ENCODE results near the gene DLAT.

Gene DLAT

DNA sequence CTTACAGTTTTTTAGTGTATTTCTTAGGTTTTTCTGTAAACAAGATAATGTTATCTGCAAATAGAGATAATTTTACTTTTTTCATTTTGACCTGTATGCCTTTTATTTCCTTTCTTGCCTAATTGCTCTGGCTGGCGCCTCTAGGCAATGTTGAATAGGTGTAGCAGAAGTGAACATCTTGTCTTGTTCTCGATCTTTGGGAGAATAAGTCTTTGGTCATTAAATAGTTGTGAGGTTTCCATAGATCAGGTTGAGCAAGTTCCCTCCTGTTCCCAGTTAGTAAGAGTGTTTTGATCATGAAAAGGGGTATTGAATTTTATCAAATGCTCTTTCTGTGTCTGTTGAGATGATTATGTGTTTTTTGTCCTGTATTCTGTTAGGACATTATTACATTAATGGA lies 24.6 kb downstream of the DLAT start:
- H3K27me3 ChIP-seq (ENCODE audit: insufficient read depth, low read length), result no peaks in the 10 kb centered on the region
- H3K18ac ChIP-seq (ENCODE audit: low read length), result no peak overlapping the region
- H3K9ac ChIP-seq (ENCODE audit: low read length), result no peak overlapping the region
- H4K8ac ChIP-seq (ENCODE audit: low read depth, low read length), result no peak overlapping the region
- peak in 1 of 2 donors; percentile 26 for DNase-seq
- H2AK5ac ChIP-seq (ENCODE audit: low read length), result no peak overlapping the region
- no peak overlapping the region for H3K4me2 ChIP-seq (ENCODE audit: low read length)
- WGBS (ENCODE audit: extremely low coverage, insufficient coverage, insufficient read length), result no CpG with 5 or more reads among the region's 2 CpGs
- H4K12ac ChIP-seq (ENCODE audit: low read depth, low read length), result no peak overlapping the region
- H3K4ac ChIP-seq (ENCODE audit: low read depth, low read length), result no peak overlapping the region
- H3K14ac ChIP-seq (ENCODE audit: low read length), result no peak overlapping the region
- no peaks in the 10 kb centered on the region for H3K79me2 ChIP-seq (ENCODE audit: control insufficient read depth, insufficient read depth, low read length, poor library complexity)
- H2AFZ ChIP-seq (ENCODE audit: insufficient read depth, low read length, poor library complexity), result no peak overlapping the region
- no peaks in the 10 kb centered on the region for H3K9me3 ChIP-seq (ENCODE audit: insufficient read depth, low read depth, low read length)
- H3K23ac ChIP-seq (ENCODE audit: low read length), result no peak overlapping the region
- H3K27ac ChIP-seq (ENCODE audit: low read depth, low read length), result no peak overlapping the region
- no peak overlapping the region for H2BK120ac ChIP-seq (ENCODE audit: insufficient read depth, low read length, poor library complexity)
- peaks cover 20 to 22% of the 10 kb centered on the region in 2 experiments for H3K36me3 ChIP-seq (ENCODE audit: control insufficient read depth in 1 of 2, insufficient read depth in 2 of 2, low read length in 2 of 2)
- H3K4me1 ChIP-seq (ENCODE audit: control insufficient read depth in 1 of 2, insufficient read depth in 2 of 2, low read length in 2 of 2), result no peaks in the 10 kb centered on the region
- no peak overlapping the region for H2BK12ac ChIP-seq (ENCODE audit: low read length)
- no peak overlapping the region for H4K91ac ChIP-seq (ENCODE audit: low read depth, low read length)
- no peaks in the 10 kb centered on the region for H3K79me1 ChIP-seq (ENCODE audit: low read length)
- no peak overlapping the region for H3K4me3 ChIP-seq (ENCODE audit: low read depth, low read length)
- H2BK5ac ChIP-seq (ENCODE audit: low read depth, low read length, poor library complexity), result no peak overlapping the region

DNA sequence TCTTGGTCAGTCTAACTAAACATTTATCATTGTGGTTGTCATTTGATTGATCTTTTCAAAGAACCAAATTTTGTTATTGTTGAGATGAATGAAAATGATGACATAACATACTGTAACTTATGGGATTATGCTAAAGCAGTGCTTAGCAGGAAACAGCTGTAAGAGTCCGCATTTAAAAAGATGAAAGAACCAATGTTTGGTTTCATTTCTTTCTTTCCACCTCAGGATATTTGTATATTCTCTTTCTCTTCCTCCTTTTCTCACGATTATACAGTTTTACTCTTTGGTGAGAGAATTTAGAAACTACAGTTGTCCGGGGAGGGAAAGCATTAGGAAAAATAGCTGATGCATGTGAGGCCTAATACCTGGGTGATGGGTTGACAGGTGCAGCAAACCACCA lies 25.5 kb downstream of the DLAT start:
- no peaks in the 10 kb centered on the region for H3K79me1 ChIP-seq (ENCODE audit: low read length)
- no peak overlapping the region for H3K23ac ChIP-seq (ENCODE audit: low read length)
- H2BK120ac ChIP-seq (ENCODE audit: insufficient read depth, low read length, poor library complexity), result no peak overlapping the region
- no peak overlapping the region for H2BK12ac ChIP-seq (ENCODE audit: low read length)
- no peak overlapping the region for H3K4me2 ChIP-seq (ENCODE audit: low read length)
- H3K9ac ChIP-seq (ENCODE audit: low read length), result no peak overlapping the region
- peaks cover 15 to 16% of the 10 kb centered on the region in 2 experiments for H3K36me3 ChIP-seq (ENCODE audit: control insufficient read depth in 1 of 2, insufficient read depth in 2 of 2, low read length in 2 of 2)
- H3K79me2 ChIP-seq (ENCODE audit: control insufficient read depth, insufficient read depth, low read length, poor library complexity), result no peaks in the 10 kb centered on the region
- no peak overlapping the region for H3K4me3 ChIP-seq (ENCODE audit: low read depth, low read length)
- no peaks in the 10 kb centered on the region for H3K4me1 ChIP-seq (ENCODE audit: control insufficient read depth in 1 of 2, insufficient read depth in 2 of 2, low read length in 2 of 2)
- H3K18ac ChIP-seq (ENCODE audit: low read length), result no peak overlapping the region
- no peak overlapping the region for H2BK5ac ChIP-seq (ENCODE audit: low read depth, low read length, poor library complexity)
- WGBS (ENCODE audit: extremely low coverage, insufficient coverage, insufficient read length), result no CpG with 5 or more reads among the region's 3 CpGs
- no peak overlapping the region for H3K14ac ChIP-seq (ENCODE audit: low read length)
- H2AK5ac ChIP-seq (ENCODE audit: low read length), result no peak overlapping the region
- H2AFZ ChIP-seq (ENCODE audit: insufficient read depth, low read length, poor library complexity), result no peak overlapping the region
- no peak overlapping the region for H4K12ac ChIP-seq (ENCODE audit: low read depth, low read length)
- no peaks in the 10 kb centered on the region for H3K27me3 ChIP-seq (ENCODE audit: insufficient read depth, low read length)
- H3K27ac ChIP-seq (ENCODE audit: low read depth, low read length), result no peak overlapping the region
- no peak overlapping the region for H4K91ac ChIP-seq (ENCODE audit: low read depth, low read length)
- H3K4ac ChIP-seq (ENCODE audit: low read depth, low read length), result no peak overlapping the region
- H4K8ac ChIP-seq (ENCODE audit: low read depth, low read length), result no peak overlapping the region
- no peaks in the 10 kb centered on the region for H3K9me3 ChIP-seq (ENCODE audit: insufficient read depth, low read depth, low read length)
- no peak for DNase-seq

DNA sequence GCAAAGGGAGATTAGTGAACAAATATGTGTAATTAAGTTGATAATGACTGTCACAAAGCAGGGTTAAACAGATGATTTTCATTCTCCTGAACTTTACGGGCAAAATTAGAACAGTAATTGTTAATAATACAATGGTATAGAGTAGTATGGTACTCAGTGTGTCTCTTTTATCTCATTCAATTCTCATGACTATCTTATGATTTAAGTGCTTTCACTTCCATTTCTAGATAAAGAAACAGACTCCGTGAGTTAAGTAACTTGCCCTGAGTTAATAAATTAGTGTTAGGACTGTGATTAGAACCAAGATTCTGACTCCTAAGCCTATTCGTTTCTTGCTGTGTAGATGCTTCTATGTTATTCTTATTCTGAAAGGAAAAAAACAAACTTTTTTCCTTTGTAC lies 26.6 kb downstream of the DLAT start:
- Histone ChIP-seq H4K8ac (ENCODE audit: low read depth, low read length) (no peak overlapping the region), H3K9me3 (ENCODE audit: insufficient read depth, low read depth, low read length) (no peaks in the 10 kb centered on the region), H3K36me3 (ENCODE audit: control insufficient read depth in 1 of 2, insufficient read depth in 2 of 2, low read length in 2 of 2) (peaks cover 15 to 16% of the 10 kb centered on the region in 2 experiments), H2AK5ac (ENCODE audit: low read length) (no peak overlapping the region), H2BK120ac (ENCODE audit: insufficient read depth, low read length, poor library complexity) (no peak overlapping the region), H2AFZ (ENCODE audit: insufficient read depth, low read length, poor library complexity) (no peak overlapping the region), H3K4ac (ENCODE audit: low read depth, low read length) (no peak overlapping the region), H3K18ac (ENCODE audit: low read length) (no peak overlapping the region), H2BK5ac (ENCODE audit: low read depth, low read length, poor library complexity) (no peak overlapping the region), H2BK12ac (ENCODE audit: low read length) (no peak overlapping the region), H4K12ac (ENCODE audit: low read depth, low read length) (no peak overlapping the region), H3K79me2 (ENCODE audit: control insufficient read depth, insufficient read depth, low read length, poor library complexity) (no peaks in the 10 kb centered on the region), H4K91ac (ENCODE audit: low read depth, low read length) (no peak overlapping the region), H3K79me1 (ENCODE audit: low read length) (no peaks in the 10 kb centered on the region), H3K23ac (ENCODE audit: low read length) (no peak overlapping the region), H3K27me3 (ENCODE audit: insufficient read depth, low read length) (no peaks in the 10 kb centered on the region), H3K4me2 (ENCODE audit: low read length) (no peak overlapping the region), H3K27ac (ENCODE audit: low read depth, low read length) (no peak overlapping the region), H3K14ac (ENCODE audit: low read length) (no peak overlapping the region), H3K4me1 (ENCODE audit: control insufficient read depth in 1 of 2, insufficient read depth in 2 of 2, low read length in 2 of 2) (no peaks in the 10 kb centered on the region), H3K4me3 (ENCODE audit: low read depth, low read length) (no peak overlapping the region), H3K9ac (ENCODE audit: low read length) (no peak overlapping the region)
- no CpG with 5 or more reads among the region's 3 CpGs for WGBS (ENCODE audit: extremely low coverage, insufficient coverage, insufficient read length)
- DNase-seq, result no peak

DNA sequence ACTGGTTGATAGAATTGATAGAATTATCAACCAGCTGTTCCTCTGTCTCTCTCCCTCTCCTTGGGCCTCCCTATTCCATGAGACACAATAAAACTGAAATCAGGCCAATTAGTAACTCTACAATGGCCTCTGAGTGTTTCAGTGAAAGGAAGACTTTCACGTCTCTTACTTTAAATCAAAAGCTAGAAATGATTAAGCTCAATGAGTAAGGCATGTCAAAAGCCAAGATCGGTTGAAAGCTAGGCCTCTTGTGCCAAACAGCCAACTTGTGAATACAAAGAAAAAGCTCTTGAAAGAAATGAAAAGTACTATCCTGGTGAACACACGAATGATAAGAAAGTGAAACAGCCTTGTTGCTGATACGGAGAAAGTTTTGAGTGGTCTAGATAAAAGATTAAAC lies 32.0 kb downstream of the DLAT start:
- H3K27ac ChIP-seq (ENCODE audit: low read depth, low read length), result no peak overlapping the region
- H3K18ac ChIP-seq (ENCODE audit: low read length), result no peak overlapping the region
- no peaks in the 10 kb centered on the region for H3K79me2 ChIP-seq (ENCODE audit: control insufficient read depth, insufficient read depth, low read length, poor library complexity)
- H3K9me3 ChIP-seq (ENCODE audit: insufficient read depth, low read depth, low read length), result no peaks in the 10 kb centered on the region
- H2AFZ ChIP-seq (ENCODE audit: insufficient read depth, low read length, poor library complexity), result no peak overlapping the region
- H3K9ac ChIP-seq (ENCODE audit: low read length), result no peak overlapping the region
- H4K91ac ChIP-seq (ENCODE audit: low read depth, low read length), result no peak overlapping the region
- H3K79me1 ChIP-seq (ENCODE audit: low read length), result no peaks in the 10 kb centered on the region
- no peak overlapping the region for H3K4me3 ChIP-seq (ENCODE audit: low read depth, low read length)
- H3K4me2 ChIP-seq (ENCODE audit: low read length), result no peak overlapping the region
- no peak overlapping the region for H3K14ac ChIP-seq (ENCODE audit: low read length)
- peaks cover 13 to 24% of the 10 kb centered on the region in 2 experiments for H3K36me3 ChIP-seq (ENCODE audit: control insufficient read depth in 1 of 2, insufficient read depth in 2 of 2, low read length in 2 of 2)
- H4K8ac ChIP-seq (ENCODE audit: low read depth, low read length), result no peak overlapping the region
- no CpG with 5 or more reads among the region's 4 CpGs for WGBS (ENCODE audit: extremely low coverage, insufficient coverage, insufficient read length)
- no peak overlapping the region for H3K4ac ChIP-seq (ENCODE audit: low read depth, low read length)
- DNase-seq, result no peak
- H3K23ac ChIP-seq (ENCODE audit: low read length), result no peak overlapping the region
- no peaks in the 10 kb centered on the region for H3K4me1 ChIP-seq (ENCODE audit: control insufficient read depth in 1 of 2, insufficient read depth in 2 of 2, low read length in 2 of 2)
- H2AK5ac ChIP-seq (ENCODE audit: low read length), result no peak overlapping the region
- H2BK5ac ChIP-seq (ENCODE audit: low read depth, low read length, poor library complexity), result no peak overlapping the region
- H2BK120ac ChIP-seq (ENCODE audit: insufficient read depth, low read length, poor library complexity), result no peak overlapping the region
- H3K27me3 ChIP-seq (ENCODE audit: insufficient read depth, low read length), result no peaks in the 10 kb centered on the region
- no peak overlapping the region for H4K12ac ChIP-seq (ENCODE audit: low read depth, low read length)
- no peak overlapping the region for H2BK12ac ChIP-seq (ENCODE audit: low read length)
